Pulmonary artery endothelial cell (primary cell): ENCODE data around the gene PROX2. TPM values are rescaled to one million over a fixed set of nuclear protein-coding genes. Genes with fewer than 3 reads are reported as not detected.

Experiments
- DNase-seq: peaks from one replicate; pipeline ENCODE4 v3.0.0-alpha.2; 2011; ENCODE audit warnings: low read depth, low spot score
- total RNA-seq: library from RNA; depleted of rRNA; stranded (reverse); fragments of >200 nt; gene quantifications from 2 replicates; pipeline ENCODE4 v1.2.3, GENCODE V29; 2014

The PROX2 gene
- total RNA-seq, result not detected in 2 replicates

DNA sequence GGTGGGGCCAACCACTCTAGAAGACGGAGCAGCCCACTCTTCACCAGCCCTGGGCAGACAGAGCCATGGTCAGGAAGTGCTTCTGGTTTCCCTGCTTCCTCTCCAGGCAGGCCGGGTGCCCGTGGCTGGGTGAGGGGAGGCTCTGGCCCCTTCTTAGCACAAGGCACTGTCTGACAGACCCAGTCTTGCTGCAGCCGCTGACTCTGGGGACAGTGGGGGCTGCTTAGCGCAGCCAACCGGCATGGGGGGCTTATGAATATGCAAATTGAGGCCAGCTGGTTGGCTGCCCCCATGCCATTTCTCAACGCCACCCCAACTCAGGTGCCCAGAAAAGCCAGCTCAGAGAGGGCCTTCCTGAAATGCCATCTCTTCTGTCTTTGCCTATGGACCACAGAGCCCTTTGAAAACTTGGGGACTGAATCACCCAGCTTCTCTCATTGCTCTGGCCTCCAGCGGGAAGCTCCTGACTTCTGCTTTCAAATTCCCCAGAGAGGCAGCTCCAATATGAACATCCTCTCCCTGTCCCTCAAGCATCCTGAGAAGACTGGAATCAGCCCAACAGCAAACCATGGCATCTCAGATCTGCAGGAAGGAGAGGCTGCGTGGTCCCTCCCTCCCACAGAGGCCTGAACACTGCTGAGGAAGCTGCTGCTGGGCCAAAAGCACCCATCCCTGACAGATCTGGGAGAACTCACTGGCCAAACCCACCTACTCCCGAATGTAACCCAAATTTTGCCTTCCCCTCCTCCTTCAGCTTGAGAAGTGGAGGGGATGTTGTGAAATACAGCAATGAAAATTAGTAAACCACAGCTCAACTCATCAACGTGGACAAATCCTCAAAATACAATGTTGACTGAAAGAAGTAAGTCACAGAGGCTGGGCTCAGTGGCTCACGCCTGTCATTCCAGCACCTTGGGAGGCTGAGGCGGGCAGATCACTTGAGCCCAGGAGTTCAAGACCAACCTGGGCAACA is at the start of gene PROX2:
TSS of gene PROX2 (minus strand) at position 205 of the 973 bp plus-strand sequence. CDS start 12,311 bp downstream, outside the sequence.
- no peak for DNase-seq

DNA sequence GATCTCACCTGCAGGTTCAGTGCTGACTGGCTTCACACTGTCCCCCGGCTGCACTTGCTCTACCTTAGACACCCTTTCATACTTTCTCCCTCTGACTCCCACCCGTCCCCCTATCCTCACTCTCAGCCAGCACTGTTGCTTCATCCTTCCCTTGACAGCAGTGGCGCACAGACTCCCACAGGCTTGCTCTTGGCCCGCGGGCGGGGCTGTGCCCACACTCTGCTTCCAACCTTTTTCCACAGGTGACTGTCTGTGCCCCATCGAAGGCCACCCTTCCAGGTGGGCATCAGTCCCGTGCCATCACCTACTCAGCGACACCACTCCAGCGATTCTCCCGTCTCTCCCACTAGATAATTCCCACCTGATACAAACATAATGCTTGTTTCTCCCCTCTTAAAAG is 48.1 kb upstream of the PROX2 start:
- no peak for DNase-seq

- no peak for DNase-seq
These were observed 46.9 kb upstream of the PROX2 start, which contains the start of gene RPS6KL1 for GRCh38 chr14:74922752-74923401. Gene RPS6KL1, minus strand, starts transcription at chr14:74923260. Its CDS starts 1,719 bp downstream, at chr14:74921541.

DNA sequence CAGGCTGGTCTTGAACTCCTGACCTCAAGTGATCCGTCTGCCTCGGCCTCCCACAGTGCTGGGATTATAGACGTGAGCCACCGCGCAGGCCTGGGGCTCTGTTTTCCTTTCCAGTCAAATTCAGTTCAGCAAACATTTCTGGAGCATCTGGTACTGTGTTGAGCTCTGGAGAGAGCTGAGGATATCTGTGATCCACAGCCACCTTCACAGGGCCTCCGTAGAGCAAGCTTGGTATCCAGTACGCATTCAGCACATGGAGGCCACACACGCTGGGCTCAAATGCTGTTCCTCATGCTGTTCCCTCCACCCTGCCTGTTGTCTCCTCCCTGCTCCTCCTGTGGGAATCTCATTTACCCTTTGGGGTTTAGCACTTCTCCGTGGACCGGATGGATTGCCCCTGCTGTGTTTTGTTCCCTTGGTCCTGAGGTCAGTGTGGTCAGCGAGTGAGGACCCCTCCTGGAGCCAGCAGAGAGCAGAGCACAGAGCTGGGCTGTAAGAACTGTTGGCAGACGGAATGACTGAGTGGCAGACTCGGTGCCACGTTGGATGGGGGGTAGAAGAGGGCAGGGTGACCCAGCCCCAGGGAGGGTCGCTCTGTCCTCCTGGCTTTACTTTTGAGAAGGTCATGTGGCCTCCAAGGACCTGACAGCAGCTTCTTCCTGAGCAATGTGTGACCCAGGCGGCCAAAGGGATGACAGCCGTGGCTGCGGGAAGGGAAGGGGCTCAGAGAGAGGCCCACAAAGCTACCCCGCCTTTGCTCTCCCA is 46.2 kb upstream of the PROX2 start:
- no peak for DNase-seq

DNA sequence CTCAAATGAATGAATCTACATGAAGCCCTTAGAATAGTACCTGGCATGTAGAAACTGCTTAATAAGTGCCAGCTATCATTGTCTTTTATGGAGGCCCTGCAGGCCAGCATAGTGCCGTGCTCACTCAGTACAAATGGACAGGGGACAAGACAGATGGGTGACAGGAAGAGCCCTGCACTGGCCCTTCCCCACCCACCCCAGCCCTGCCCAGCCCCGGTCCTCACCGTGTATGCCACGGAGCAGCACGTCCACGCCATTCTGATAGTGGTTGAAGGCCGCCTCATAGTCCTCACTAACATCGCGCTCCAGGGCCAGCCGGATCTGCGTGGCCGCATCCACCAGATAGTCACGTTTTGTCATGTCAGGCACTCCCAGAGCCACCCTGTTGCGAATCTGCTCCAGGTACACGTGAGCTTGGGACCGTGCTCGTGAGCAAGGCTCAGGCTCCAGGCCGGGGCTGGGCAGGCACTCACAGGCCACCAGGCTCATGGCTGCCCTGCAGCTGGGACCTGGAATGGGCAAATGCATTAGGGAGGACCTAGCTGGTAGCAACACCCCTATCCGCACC is 45.2 kb upstream of the PROX2 start:
- no peak for DNase-seq

DNA sequence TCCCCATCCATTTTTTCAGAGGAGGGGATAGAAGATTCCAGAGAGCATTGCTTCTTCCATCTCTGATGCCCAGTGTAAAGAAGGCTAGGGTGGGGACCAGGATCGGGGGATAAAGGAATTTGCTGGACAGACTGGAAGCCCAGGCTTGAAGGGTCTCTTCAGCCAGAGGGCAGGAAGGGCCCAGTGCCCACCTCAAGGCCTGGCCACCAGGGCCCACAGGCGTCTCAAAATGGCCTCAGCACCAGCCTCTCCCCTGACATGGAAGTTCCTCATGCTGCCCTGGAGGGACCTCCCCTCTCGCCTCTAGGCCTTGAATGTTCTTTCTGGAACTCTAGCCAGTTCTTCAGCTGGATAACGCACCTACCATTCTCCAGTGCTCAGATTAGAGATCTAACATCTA is 44.3 kb upstream of the PROX2 start:
- DNase-seq, result no peak

GRCh38 chr14:74919421-74920165 is 43.6 kb upstream of the PROX2 start:
- no peak for DNase-seq

DNA sequence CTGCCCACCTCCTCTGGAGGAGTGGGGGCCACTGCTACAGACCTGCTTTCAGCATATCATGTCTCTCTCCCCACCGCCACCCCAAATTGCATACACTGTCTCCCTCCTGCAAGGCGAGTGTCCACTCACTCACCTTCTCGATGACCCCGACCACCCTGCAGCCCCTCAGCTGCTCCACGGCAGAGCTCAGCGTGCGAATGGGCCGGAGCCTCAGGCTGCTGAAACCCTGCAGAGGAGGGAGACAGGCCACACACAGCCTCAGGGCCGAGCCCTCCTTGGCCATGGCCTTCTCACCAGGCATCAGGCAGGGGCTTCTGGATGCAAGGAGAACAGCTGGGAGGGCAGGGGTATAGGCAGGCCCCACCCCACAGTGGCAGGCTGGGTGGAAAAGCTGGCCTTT is 42.4 kb upstream of the PROX2 start:
- no peak for DNase-seq

GRCh38 chr14:74917646-74918081 is 41.7 kb upstream of the PROX2 start:
- DNase-seq, result no peak

- DNase-seq, result no peak
These were observed 41.2 kb upstream of the PROX2 start for GRCh38 chr14:74917178-74917543.

DNA sequence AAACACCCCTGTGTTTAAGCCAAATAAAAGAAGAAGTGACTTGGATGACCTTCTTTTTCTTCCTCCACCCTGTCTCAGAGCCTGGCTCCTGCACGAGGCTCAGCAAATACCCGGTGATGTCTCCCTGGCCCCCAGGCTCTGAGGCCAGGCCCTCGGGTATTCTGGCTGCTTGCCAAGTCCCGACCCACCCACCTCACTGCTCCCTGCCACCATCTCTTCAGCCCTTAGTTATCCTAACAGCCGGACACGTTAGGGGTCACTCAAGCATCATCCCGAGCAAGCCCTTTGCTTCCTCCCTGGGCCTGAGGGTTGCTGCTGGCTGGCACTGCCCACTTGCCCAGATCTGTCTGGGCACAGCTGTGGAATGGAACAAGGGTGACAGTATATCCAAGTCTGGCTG is 39.9 kb upstream of the PROX2 start:
- no peak for DNase-seq

DNA sequence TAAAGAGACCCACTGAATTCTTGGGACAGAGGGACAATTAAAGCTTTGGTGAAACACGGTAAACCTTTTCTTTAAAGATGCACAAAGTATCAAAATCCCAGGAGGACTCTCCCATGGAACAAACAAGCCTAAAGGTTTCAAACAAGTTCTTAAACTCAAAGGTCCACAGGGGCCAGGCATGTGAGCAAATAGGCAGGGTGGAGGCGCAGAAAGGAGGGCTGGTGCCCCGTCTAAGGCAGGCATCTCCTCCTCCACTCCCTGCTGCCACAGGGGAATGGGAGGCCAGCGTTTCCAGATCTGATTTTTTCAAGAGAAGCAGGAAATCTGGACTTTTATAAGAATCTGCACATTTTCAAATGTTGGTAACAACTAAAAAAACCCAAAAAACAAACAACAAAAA is 39.5 kb upstream of the PROX2 start:
- DNase-seq, result no peak

- DNase-seq, result peak; percentile 50
These were observed 38.1 kb upstream of the PROX2 start for GRCh38 chr14:74913986-74914573.

GRCh38 chr14:74913393-74913910 is 37.5 kb upstream of the PROX2 start:
- DNase-seq, result no peak

- no peak for DNase-seq
These were observed 36.9 kb upstream of the PROX2 start for GRCh38 chr14:74912801-74913200.

DNA sequence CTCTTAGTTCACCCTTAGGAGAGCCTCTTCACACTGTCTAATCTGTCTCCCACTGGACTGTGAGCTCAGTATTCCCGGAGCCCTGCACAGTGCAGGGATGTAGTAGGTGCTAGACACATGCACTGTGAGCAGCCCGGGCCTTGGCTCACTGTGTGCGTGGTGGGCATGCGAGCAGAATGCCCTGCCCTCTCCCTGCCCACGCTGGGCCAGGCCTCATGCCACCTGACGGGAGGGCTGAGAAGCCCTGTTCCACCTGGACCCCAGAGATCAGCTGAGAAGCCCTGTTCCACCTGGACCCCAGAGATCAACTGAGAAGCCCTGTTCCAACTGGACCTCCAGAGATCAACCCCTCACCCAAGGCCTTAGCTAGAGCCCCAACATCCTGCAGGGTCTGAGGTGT is 36.2 kb upstream of the PROX2 start:
- no peak for DNase-seq

DNA sequence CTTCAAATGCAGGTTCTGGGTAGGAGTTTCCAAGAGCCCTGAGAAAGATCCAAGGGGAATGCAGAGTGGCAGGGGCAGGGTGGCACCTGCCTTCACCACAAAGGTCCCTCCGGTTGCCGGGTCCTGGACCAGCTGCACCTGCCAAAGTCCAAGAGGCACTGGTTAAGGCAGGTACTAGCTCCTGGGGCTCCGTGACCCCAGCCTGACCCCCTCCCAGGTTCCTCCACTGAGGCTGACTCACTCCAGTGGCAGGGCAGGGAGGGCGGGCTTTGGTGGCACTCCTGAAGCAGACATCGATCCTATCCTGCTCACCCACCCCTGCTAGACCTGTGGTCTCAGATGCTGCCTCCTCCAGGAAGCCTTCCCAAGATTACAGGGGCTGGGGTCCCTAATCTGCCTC is 35.8 kb upstream of the PROX2 start:
- DNase-seq, result no peak

- no peak for DNase-seq
These were observed 35.3 kb upstream of the PROX2 start for GRCh38 chr14:74911221-74911620.

- DNase-seq, result no peak
These were observed 34.6 kb upstream of the PROX2 start for GRCh38 chr14:74910556-74910955.

DNA sequence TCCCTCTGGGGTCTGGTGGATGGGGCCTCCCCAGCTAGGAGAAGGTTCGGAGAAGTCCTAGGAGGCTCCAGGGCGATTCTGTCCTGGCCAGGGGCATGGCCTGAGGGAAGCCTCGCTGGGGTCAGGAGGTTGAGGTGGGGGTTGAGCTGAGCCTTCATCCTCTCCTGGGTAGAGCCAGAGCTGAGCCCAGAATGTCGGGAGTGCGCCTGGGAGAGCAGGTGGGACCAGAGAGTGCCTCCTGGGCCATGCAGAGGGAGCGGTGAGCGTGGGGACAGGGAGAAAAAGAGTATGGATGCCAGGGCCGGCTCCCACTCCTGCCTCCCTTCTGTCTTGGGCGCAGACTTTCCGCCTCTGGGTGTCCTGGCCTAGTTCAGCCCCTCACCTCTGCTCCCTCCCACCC is 34.0 kb upstream of the PROX2 start:
- no peak for DNase-seq
